ENCODE measurements around the gene MYL12B. TPM values are rescaled to one million over a fixed set of nuclear protein-coding genes. Genes with fewer than 3 reads are reported as not detected.
"Not testable (repeated sequence)": the region's sequence is repeated elsewhere in the genome, so short reads cannot be mapped to it uniquely, and the experiment has no call there.

The MYL12B gene
- polyA plus RNA-seq, 3 donors: 153 to 539 (median 354) TPM

GRCh38 chr18:3254725-3255124 is 7.2 kb upstream of the MYL12B start:
- WGBS, 3 donors: 83 to 91% (median 87%) methylated on average over 4 of the region's 4 CpGs
- no peak overlapping the region for H3K27ac ChIP-seq (ENCODE audit: low read depth, low read length)

- WGBS, 3 donors: 54 to 73% (median 59%) methylated on average over 5 of the region's 5 CpGs
- H3K27ac ChIP-seq (ENCODE audit: low read depth, low read length): no peak overlapping the region
Measured at GRCh38 chr18:3255611-3256165, 6.2 kb upstream of the MYL12B start.

GRCh38 chr18:3256693-3257626 is 5.0 kb upstream of the MYL12B start:
- 26 to 68% (median 64%) methylated on average over 5 of the region's 5 CpGs for whole genome bisulfite sequencing, 3 donors

GRCh38 chr18:3257627-3258120 is 4.3 kb upstream of the MYL12B start:
- 88 to 94% (median 90%) methylated on average over 2 of the region's 2 CpGs for WGBS, 3 donors
- no peak overlapping the region for H3K27ac ChIP-seq (ENCODE audit: low read depth, low read length)

More at GRCh38 chr18:3256693-3257626, 5.0 kb upstream of the MYL12B start:
- H3K27ac ChIP-seq (ENCODE audit: low read depth, low read length): no peak overlapping the region

GRCh38 chr18:3260995-3261372 is 949 bp upstream of the MYL12B start:
- 7 to 22% (median 15%) methylated on average over 5 of the region's 5 CpGs for WGBS, 3 donors
- peak overlapping the region; percentile 94 for H3K27ac ChIP-seq (ENCODE audit: low read depth, low read length)

- H3K27ac ChIP-seq (ENCODE audit: low read depth, low read length): peak overlapping the region; percentile 94
- 0 to 1% (median 1%) methylated on average over 60 to 69 of the region's 69 CpGs for WGBS, 3 donors
Measured at GRCh38 chr18:3262234-3263131, 550 bp downstream of the MYL12B start.

GRCh38 chr18:3263132-3263700 is 1.3 kb downstream of the MYL12B start:
- H3K27ac ChIP-seq (ENCODE audit: low read depth, low read length): no peak overlapping the region
- WGBS, 3 donors: 15 to 30% (median 21%) methylated on average over 8 of the region's 8 CpGs

GRCh38 chr18:3264362-3264761 is 2.4 kb downstream of the MYL12B start:
- no peak overlapping the region for H3K27ac ChIP-seq (ENCODE audit: low read depth, low read length)
- WGBS, 3 donors: 59 to 80% (median 71%) methylated on average over 2 of the region's 2 CpGs

- H3K27ac ChIP-seq (ENCODE audit: low read depth, low read length): no peak overlapping the region
- WGBS, 3 donors: 57 to 70% (median 64%) methylated on average over 3 of the region's 3 CpGs
Measured at GRCh38 chr18:3265564-3266033, 3.7 kb downstream of the MYL12B start.

GRCh38 chr18:3266062-3266608 is 4.2 kb downstream of the MYL12B start:
- no peak overlapping the region for H3K27ac ChIP-seq (ENCODE audit: low read depth, low read length)
- WGBS, 3 donors: 54 to 59% (median 57%) methylated on average over 7 of the region's 7 CpGs

- H3K27ac ChIP-seq (ENCODE audit: low read depth, low read length): no peak overlapping the region
Measured at GRCh38 chr18:3268306-3268705, 6.4 kb downstream of the MYL12B start.

- no peak overlapping the region for H3K27ac ChIP-seq (ENCODE audit: low read depth, low read length)
- 72 to 73% (median 72%) methylated on average over 4 of the region's 4 CpGs for WGBS, 3 donors
Measured at GRCh38 chr18:3269241-3269913, 7.4 kb downstream of the MYL12B start.

- 97 to 100% (median 97%) methylated on average over 1 of the region's 1 CpG for WGBS, 3 donors
Measured at GRCh38 chr18:3269914-3270299, 8.0 kb downstream of the MYL12B start.

GRCh38 chr18:3273042-3273441 is 11.1 kb downstream of the MYL12B start:
- H3K27ac ChIP-seq (ENCODE audit: low read depth, low read length): no peak overlapping the region
- WGBS, 3 donors: 55 to 57% (median 55%) methylated on average over 3 of the region's 3 CpGs

More at GRCh38 chr18:3269914-3270299, 8.0 kb downstream of the MYL12B start:
- no peak overlapping the region for H3K27ac ChIP-seq (ENCODE audit: low read depth, low read length)

GRCh38 chr18:3277643-3278213 is 15.8 kb downstream of the MYL12B start:
- not testable (repeated sequence) for H3K27ac ChIP-seq (ENCODE audit: low read depth, low read length)
- 66 to 87% (median 72%) methylated on average over 7 of the region's 7 CpGs for WGBS, 3 donors

GRCh38 chr18:3279201-3280185 is 17.6 kb downstream of the MYL12B start:
- 24 to 41% (median 32%) methylated on average over 13 to 14 of the region's 14 CpGs for WGBS, 3 donors
- H3K27ac ChIP-seq (ENCODE audit: low read depth, low read length): no peak overlapping the region

Data from adipose tissue (tissue), 3 donors.